PC-9 (cell line): ENCODE results near the gene ADGRV1.
"Not testable (repeated sequence)": the region's sequence is repeated elsewhere in the genome, so short reads cannot be mapped to it uniquely, and the experiment has no call there.

ENCODE experiments used
- EZH2 ChIP-seq: fragments of 200-600 bp; sonication (generic); IDR thresholded peaks from 2 replicates; pipeline ENCODE4 v1.8.0; 2017; ENCODE audit warnings: antibody characterized with exemption, low read depth
- TF ChIP-seq, protein P1 (sequence below): fragments of 200-600 bp; sonication (generic); conservative IDR thresholded peaks from 2 replicates; pipeline ENCODE4 v1.6.1; 2017; ENCODE audit warnings: mixed run types, antibody characterized with exemption, mild to moderate bottlenecking, moderate library complexity

- TF ChIP-seq, protein P1, sequence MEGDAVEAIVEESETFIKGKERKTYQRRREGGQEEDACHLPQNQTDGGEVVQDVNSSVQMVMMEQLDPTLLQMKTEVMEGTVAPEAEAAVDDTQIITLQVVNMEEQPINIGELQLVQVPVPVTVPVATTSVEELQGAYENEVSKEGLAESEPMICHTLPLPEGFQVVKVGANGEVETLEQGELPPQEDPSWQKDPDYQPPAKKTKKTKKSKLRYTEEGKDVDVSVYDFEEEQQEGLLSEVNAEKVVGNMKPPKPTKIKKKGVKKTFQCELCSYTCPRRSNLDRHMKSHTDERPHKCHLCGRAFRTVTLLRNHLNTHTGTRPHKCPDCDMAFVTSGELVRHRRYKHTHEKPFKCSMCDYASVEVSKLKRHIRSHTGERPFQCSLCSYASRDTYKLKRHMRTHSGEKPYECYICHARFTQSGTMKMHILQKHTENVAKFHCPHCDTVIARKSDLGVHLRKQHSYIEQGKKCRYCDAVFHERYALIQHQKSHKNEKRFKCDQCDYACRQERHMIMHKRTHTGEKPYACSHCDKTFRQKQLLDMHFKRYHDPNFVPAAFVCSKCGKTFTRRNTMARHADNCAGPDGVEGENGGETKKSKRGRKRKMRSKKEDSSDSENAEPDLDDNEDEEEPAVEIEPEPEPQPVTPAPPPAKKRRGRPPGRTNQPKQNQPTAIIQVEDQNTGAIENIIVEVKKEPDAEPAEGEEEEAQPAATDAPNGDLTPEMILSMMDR, result not testable (repeated sequence)
- not testable (repeated sequence) for TF ChIP-seq EZH2
Measured at GRCh38 chr5:90847606-90848005, 289.0 kb downstream of the ADGRV1 start.
